ENCODE measurements around the gene R3HDM2. TPM values are rescaled to one million over a fixed set of nuclear protein-coding genes. Genes with fewer than 3 reads are reported as not detected.

Gene R3HDM2
- total RNA-seq, 6 experiments from 2014 or later, result 33.7 to 39.4 (median 37.9) TPM

GRCh38 chr12:57352166-57352565, 78.7 kb downstream of the R3HDM2 start:
- no peak for DNase-seq
- Mint-ChIP-seq H3K36me3 (ENCODE audit: low read depth) (peaks cover 15% of the 10 kb centered on the region), H3K4me1 (ENCODE audit: low read depth) (0 out of 2 replicates have a peak, but pooled peaks cover 5% of the 10 kb centered on the region), H3K27ac (no peak overlapping the region), H3K27me3 (ENCODE audit: insufficient read depth) (no peaks in the 10 kb centered on the region; the same call in 1 of the 2 replicates), H3K4me3 (no peak overlapping the region), H3K9me3 (no peaks in the 10 kb centered on the region)
- no peak for TF ChIP-seq CTCF (IDR thresholded peaks at IDR 0.05)

GRCh38 chr12:57347284-57347683, 83.6 kb downstream of the R3HDM2 start:
- H3K9me3 Mint-ChIP-seq, result no peaks in the 10 kb centered on the region
- 0 out of 2 replicates have a peak, but pooled peaks cover 1% of the 10 kb centered on the region for H3K4me1 Mint-ChIP-seq (ENCODE audit: low read depth)
- no peak for DNase-seq
- H3K4me3 Mint-ChIP-seq, result no peak overlapping the region
- no peaks in the 10 kb centered on the region; the same call in 1 of the 2 replicates for H3K27me3 Mint-ChIP-seq (ENCODE audit: insufficient read depth)
- no peak for TF ChIP-seq CTCF (IDR thresholded peaks at IDR 0.05)
- H3K27ac Mint-ChIP-seq, result no peak overlapping the region
- peaks cover 25% of the 10 kb centered on the region for H3K36me3 Mint-ChIP-seq (ENCODE audit: low read depth)

GRCh38 chr12:57343703-57344378, 87.0 kb downstream of the R3HDM2 start:
- Mint-ChIP-seq H3K9me3 (no peaks in the 10 kb centered on the region), H3K27me3 (ENCODE audit: insufficient read depth) (no peaks in the 10 kb centered on the region; the same call in 1 of the 2 replicates), H3K4me3 (no peak overlapping the region), H3K27ac (no peak overlapping the region), H3K36me3 (ENCODE audit: low read depth) (peaks cover 24% of the 10 kb centered on the region), H3K4me1 (ENCODE audit: low read depth) (peaks cover 12% of the 10 kb centered on the region)
- TF ChIP-seq CTCF (IDR thresholded peaks at IDR 0.05), result no peak
- no peak for DNase-seq

GRCh38 chr12:57342207-57342691, 88.6 kb downstream of the R3HDM2 start:
- Mint-ChIP-seq H3K27ac (no peak overlapping the region), H3K9me3 (no peaks in the 10 kb centered on the region), H3K36me3 (ENCODE audit: low read depth) (peaks cover 16% of the 10 kb centered on the region), H3K4me1 (ENCODE audit: low read depth) (peaks cover 12% of the 10 kb centered on the region), H3K4me3 (no peak overlapping the region), H3K27me3 (ENCODE audit: insufficient read depth) (no peaks in the 10 kb centered on the region)
- no peak for DNase-seq
- no peak for TF ChIP-seq CTCF (IDR thresholded peaks at IDR 0.05)

GRCh38 chr12:57341275-57341990, 89.4 kb downstream of the R3HDM2 start:
- no peak for TF ChIP-seq CTCF (IDR thresholded peaks at IDR 0.05)
- H3K27me3 Mint-ChIP-seq (ENCODE audit: insufficient read depth), result no peaks in the 10 kb centered on the region
- no peak overlapping the region for H3K4me3 Mint-ChIP-seq
- H3K36me3 Mint-ChIP-seq (ENCODE audit: low read depth), result peaks cover 11% of the 10 kb centered on the region; the same call in 1 of the 2 replicates
- no peak overlapping the region for H3K27ac Mint-ChIP-seq
- peaks cover 12% of the 10 kb centered on the region for H3K4me1 Mint-ChIP-seq (ENCODE audit: low read depth)
- no peaks in the 10 kb centered on the region for H3K9me3 Mint-ChIP-seq
- DNase-seq, result no peak
